CD4-positive, alpha-beta T cell treated with Interferon alpha-2 for 1 hour (primary cell): ENCODE results near the gene CCNY.

Source experiments
- DNase-seq, 2 donors: peaks; one replicate each; pipeline ENCODE4 v3.0.0-alpha.2; 2020 to 2022

Gene CCNY

GRCh38 chr10:35598379-35598778, 262.1 kb downstream of the CCNY start:
- no peak for DNase-seq

GRCh38 chr10:35600193-35600592, 263.9 kb downstream of the CCNY start:
- no peak for DNase-seq

- no peak for DNase-seq
These were observed 268.9 kb downstream of the CCNY start, which contains the start of gene GJD4 for GRCh38 chr10:35605191-35605590. TSS of gene GJD4 (plus strand) at chr10:35605341. CDS start at chr10:35605568, 227 bp downstream.

GRCh38 chr10:35606430-35606829, 270.1 kb downstream of the CCNY start:
- DNase-seq, result no peak

- DNase-seq, result no peak
These were observed 271.4 kb downstream of the CCNY start for GRCh38 chr10:35607475-35608327.

- DNase-seq, result no peak
These were observed 272.0 kb downstream of the CCNY start for GRCh38 chr10:35608328-35608672.

- no peak for DNase-seq
These were observed 275.4 kb downstream of the CCNY start for GRCh38 chr10:35611750-35612149.

- no peak for DNase-seq
These were observed 276.2 kb downstream of the CCNY start for GRCh38 chr10:35612385-35613106.

- DNase-seq, result no peak
These were observed 276.8 kb downstream of the CCNY start for GRCh38 chr10:35613107-35613440.

- DNase-seq, result no peak
These were observed 277.4 kb downstream of the CCNY start for GRCh38 chr10:35613597-35614226.

- no peak for DNase-seq
These were observed 278.0 kb downstream of the CCNY start for GRCh38 chr10:35614312-35614711.
